B cell (primary cell): ENCODE data around the gene ECD. TPM values are rescaled to one million over a fixed set of nuclear protein-coding genes. Genes with fewer than 3 reads are reported as not detected.

Experiments used
- ATAC-seq: fragments of 200-7000 bp; cut with Tn5 transposase; one replicate; pipeline ENCODE4 v1.10.0; 2021; ENCODE audit warnings: low read depth, mild to moderate bottlenecking, moderate number of reproducible peaks, moderate library complexity
- CTCF ChIA-PET: fragments of 350-600 bp; sonication (Branson Sonifier 250); formaldehyde crosslinking; loops from one replicate; lab custom pipeline; 2021; ENCODE audit warnings: antibody characterized with exemption, inconsistent platforms; lab: Charles Lee
- POLR2A ChIA-PET: fragments of 350-600 bp; sonication (Branson Sonifier 250); formaldehyde crosslinking; loops from one replicate; lab custom pipeline; 2021; ENCODE audit warnings: antibody characterized with exemption; lab: Charles Lee
- DNase-seq: peaks from one replicate; pipeline ENCODE4 v3.0.0; 2013
- H2AFZ ChIP-seq: 2 replicates; pipeline ENCODE4 v1.6.1; 2012; ENCODE audit warnings: mild to moderate bottlenecking, low read depth, low read length; ENCODE audit not compliant: insufficient read depth, poor library complexity, severe bottlenecking
- H3K27ac ChIP-seq, 2 donors: 1 replicate in 1 of 2; 2 replicates in 1 of 2; pipeline ENCODE4 v1.5.1; 2012 to 2013; ENCODE audit warnings: low read length in 2 of 2, mild to moderate bottlenecking in 2 of 2, moderate library complexity in 1 of 2
- H3K27me3 ChIP-seq, 4 experiments: fragments of 200-600 bp in 1 of 4; sonication (generic) in 1 of 4; replicated peaks in 1 of 4; 1 replicate in 2 of 4; 2 replicates in 2 of 4; pipeline versions ENCODE4 v1.6.1 to v1.7.0; 2013 to 2016; ENCODE audit warnings: low read length in 3 of 4, mild to moderate bottlenecking in 2 of 4, mixed read lengths in 1 of 4, moderate library complexity in 1 of 4; ENCODE audit not compliant: insufficient read depth in 4 of 4, control insufficient read depth in 3 of 4; ENCODE audit errors: control extremely low read depth in 1 of 4
- H3K36me3 ChIP-seq, 2 experiments: replicated peaks in 1 of 2; 1 replicate in 1 of 2; 2 replicates in 1 of 2; pipeline versions ENCODE4 v1.6.1 to v1.7.1; 2013; ENCODE audit warnings: low read length in 1 of 2; ENCODE audit not compliant: insufficient read depth in 2 of 2, control insufficient read depth in 1 of 2; ENCODE audit errors: control extremely low read depth in 1 of 2, extremely low read depth in 1 of 2
- H3K4me1 ChIP-seq, 2 donors: fragments of 200-600 bp in 1 of 2; sonication (generic) in 1 of 2; 1 replicate in 1 of 2; 2 replicates in 1 of 2; pipeline versions ENCODE4 v1.5.1 to v1.6.1; 2013 to 2017; ENCODE audit warnings: low read length in 2 of 2; ENCODE audit not compliant: control insufficient read depth in 2 of 2, insufficient read depth in 2 of 2
- H3K4me2 ChIP-seq: replicated peaks from 2 replicates; pipeline ENCODE3; 2012; ENCODE audit warnings: mild to moderate bottlenecking, low read depth, low read length; ENCODE audit not compliant: poor library complexity, severe bottlenecking
- H3K4me3 ChIP-seq, 5 experiments: fragments of 200-600 bp in 1 of 5; sonication (generic) in 1 of 5; 1 replicate in 3 of 5; 2 replicates in 2 of 5; pipeline versions ENCODE4 v1.5.1 to v1.7.0; 2011 to 2016; ENCODE audit warnings: low read length in 4 of 5, mild to moderate bottlenecking in 4 of 5, low read depth in 2 of 5, control low read depth in 1 of 5, moderate library complexity in 1 of 5; ENCODE audit not compliant: insufficient read depth in 1 of 5; ENCODE audit errors: control extremely low read depth in 1 of 5, extremely low read depth in 1 of 5
- H3K79me2 ChIP-seq: fragments of 200-600 bp; sonication (generic); one replicate; pipeline ENCODE4 v1.6.0; 2016; ENCODE audit warnings: low read length; ENCODE audit not compliant: control insufficient read depth, insufficient read depth
- H3K9ac ChIP-seq: fragments of 200-600 bp; sonication (generic); 2 replicates; pipeline ENCODE4 v1.6.1; 2017; ENCODE audit warnings: mild to moderate bottlenecking, low read length, moderate library complexity
- H3K9me3 ChIP-seq, 3 donors: one replicate each; pipeline versions ENCODE4 v1.6.1 to v1.7.1; 2013; ENCODE audit warnings: low read length in 2 of 3; ENCODE audit not compliant: control insufficient read depth in 2 of 3, insufficient read depth in 1 of 3; ENCODE audit errors: control extremely low read depth in 1 of 3
- H4K20me1 ChIP-seq: 2 replicates; pipeline ENCODE4 v1.6.0; 2012; ENCODE audit warnings: mild to moderate bottlenecking, low read length; ENCODE audit not compliant: insufficient read depth, control insufficient read depth, poor library complexity, severe bottlenecking
- H3K27ac Mint-ChIP-seq: one replicate; pipeline ENCODE4 v1.8.0; 2021; ENCODE audit warnings: mixed read lengths
- H3K27me3 Mint-ChIP-seq: one replicate; pipeline ENCODE4 v1.8.0; 2021; ENCODE audit warnings: mixed read lengths
- H3K4me1 Mint-ChIP-seq: one replicate; pipeline ENCODE4 v1.8.0; 2021; ENCODE audit warnings: mixed read lengths
- H3K4me3 Mint-ChIP-seq: one replicate; pipeline ENCODE4 v1.8.0; 2021; ENCODE audit warnings: mixed read lengths
- H3K9me3 Mint-ChIP-seq: one replicate; pipeline ENCODE4 v1.8.0; 2022; ENCODE audit warnings: mixed read lengths; ENCODE audit not compliant: insufficient read depth
- CTCF ChIP-seq: fragments of 200-600 bp; IDR thresholded peaks from one replicate; pipeline ENCODE4 v1.8.0; 2022; ENCODE audit warnings: antibody characterized with exemption, mild to moderate bottlenecking
- EZH2 ChIP-seq: IDR thresholded peaks from 2 replicates; pipeline ENCODE4 v1.6.1; 2012; ENCODE audit warnings: borderline replicate concordance, low read depth, mild to moderate bottlenecking, moderate library complexity, low read length; ENCODE audit not compliant: insufficient read depth, poor library complexity, severe bottlenecking
- WGBS: methylation state at CpG from one replicate; pipeline ENCODE4 v1.1.5; 2013; ENCODE audit warnings: missing lambda C conversion rate; ENCODE audit not compliant: insufficient coverage; 5-methylcytosine and 5-hydroxymethylcytosine counted together
- intact Hi-C: fragments of 100-400 bp; cut with micrococcal nuclease; formaldehyde crosslinking; loops from one replicate; pipeline ENCODE4 v1.10.0; 2022
- polyA plus RNA-seq: library from polyadenylated mRNA; depleted of rRNA; stranded (reverse); fragments of >200 nt; gene quantifications from 2 replicates; pipeline ENCODE4 v1.2.3, GENCODE V29; 2012
- total RNA-seq, 2 donors: library from RNA; stranded (reverse); fragments of 120-200 nt in 1 of 2; gene quantifications; 1 replicate in 1 of 2; 2 replicates in 1 of 2; pipeline versions ENCODE4 v1.2.3 to v1.2.4, GENCODE V29; 2013 to 2022

The ECD gene
- total and polyA plus RNA-seq, 2 donors (not counting 1 experiment from before 2014, with no cell fraction given): 15.7 to 37.1 TPM

GRCh38 chr10:73116017-73116416 lies 51.8 kb downstream of the ECD start:
- DNase-seq: no peak
- H3K9me3 Mint-ChIP-seq: no peaks in the 10 kb centered on the region
- no peaks in the 10 kb centered on the region for H4K20me1 ChIP-seq
- H3K4me1 ChIP-seq: peaks cover 0 to 3% of the 10 kb centered on the region in 2 donors
- H3K4me3 Mint-ChIP-seq: no peak overlapping the region
- ATAC-seq: no peak
- WGBS: no CpG with 5 or more reads among the region's 1 CpG
- H3K27me3 Mint-ChIP-seq: no peaks in the 10 kb centered on the region
- no peak overlapping the region for H3K9ac ChIP-seq
- H3K36me3 ChIP-seq: peaks cover 1 to 3% of the 10 kb centered on the region in 2 experiments
- TF ChIP-seq CTCF (no peak), EZH2 (no peak)
- no peaks in the 10 kb centered on the region for H3K9me3 ChIP-seq
- ChIA-PET POLR2A (interaction anchor here (0.6 kb wide), 2 partner anchors 20 to 391 kb away, joined by 3 read pairs; no protein-coding TSS in a partner anchor), CTCF (no interaction called here)
- no peak overlapping the region for H2AFZ ChIP-seq
- no peaks in the 10 kb centered on the region for H3K27me3 ChIP-seq
- no peak overlapping the region for H3K27ac Mint-ChIP-seq
- H3K27ac ChIP-seq: no peak overlapping the region
- H3K4me2 ChIP-seq: no peak overlapping the region
- intact Hi-C loops: no loop called here
- H3K4me3 ChIP-seq: no peak overlapping the region
- peaks cover 9% of the 10 kb centered on the region for H3K4me1 Mint-ChIP-seq
- H3K79me2 ChIP-seq: no peaks in the 10 kb centered on the region

GRCh38 chr10:73113551-73113950 lies 54.3 kb downstream of the ECD start:
- H3K4me3 Mint-ChIP-seq: no peak overlapping the region
- POLR2A ChIA-PET: no interaction called here

More at GRCh38 chr10:73113551-73113950, 54.3 kb downstream of the ECD start:
- H3K79me2 ChIP-seq: no peaks in the 10 kb centered on the region
- intact Hi-C loops: loop anchor here (5.0 kb wide), 1 partner anchor 139 kb away; the partner anchor contains the start of gene MRPS16
- no peak overlapping the region for H3K27ac ChIP-seq
- no peak for TF ChIP-seq EZH2
- no peak for TF ChIP-seq CTCF
- no peak overlapping the region for H3K27ac Mint-ChIP-seq
- no peak overlapping the region for H3K4me2 ChIP-seq
- H3K4me1 Mint-ChIP-seq: peaks cover 16% of the 10 kb centered on the region
- CTCF ChIA-PET: interaction anchor here (0.8 to 1.6 kb wide), 3 partner anchors 16 to 49 kb away, joined by 3 to 5 read pairs (median 3); partner anchors contain the start of gene P4HA1
- DNase-seq (no peak), ATAC-seq (no peak)
- no peak overlapping the region for H3K4me3 ChIP-seq
- WGBS: no CpG with 5 or more reads among the region's 1 CpG
- H3K9ac ChIP-seq: no peak overlapping the region
- no peaks in the 10 kb centered on the region for H3K27me3 ChIP-seq
- peaks cover 1 to 3% of the 10 kb centered on the region in 2 experiments for H3K36me3 ChIP-seq
- no peak overlapping the region for H2AFZ ChIP-seq
- no peaks in the 10 kb centered on the region for H3K9me3 Mint-ChIP-seq
- peaks cover 0 to 9% of the 10 kb centered on the region in 2 donors for H3K4me1 ChIP-seq
- no peaks in the 10 kb centered on the region for H3K27me3 Mint-ChIP-seq
- no peaks in the 10 kb centered on the region for H3K9me3 ChIP-seq
- no peaks in the 10 kb centered on the region for H4K20me1 ChIP-seq
